GM21447 (cell line): ENCODE measurements around the gene SIGLEC15.
"Not testable (repeated sequence)": the region's sequence is repeated elsewhere in the genome, so short reads cannot be mapped to it uniquely, and the experiment has no call there.

ENCODE experiments used
- ATAC-seq: cut with Tn5 transposase; IDR thresholded peaks from one replicate; pipeline ENCODE4 v1.9.1; 2021; ENCODE audit not compliant: unreplicated experiment

SIGLEC15 gene

GRCh38 chr18:45825258-45826044 is at the start of gene SIGLEC15:
Gene SIGLEC15 (plus strand): TSS chr18:45825675. CDS start chr18:45825729, 54 bp downstream.
- ATAC-seq, result no peak

- ATAC-seq, result no peak
These were observed 49.7 kb upstream of the SIGLEC15 start for GRCh38 chr18:45775743-45776142.

- no peak for ATAC-seq
These were observed 48.1 kb upstream of the SIGLEC15 start for GRCh38 chr18:45777393-45777792.

GRCh38 chr18:45780568-45780967 is 44.9 kb upstream of the SIGLEC15 start:
- no peak for ATAC-seq

- no peak for ATAC-seq
These were observed 42.8 kb upstream of the SIGLEC15 start for GRCh38 chr18:45782662-45783061.

- ATAC-seq, result no peak
These were observed 42.1 kb upstream of the SIGLEC15 start for GRCh38 chr18:45783097-45784075.

GRCh38 chr18:45785134-45785533 is 40.3 kb upstream of the SIGLEC15 start:
- ATAC-seq, result no peak

GRCh38 chr18:45786941-45787340 is 38.5 kb upstream of the SIGLEC15 start:
- ATAC-seq, result no peak

GRCh38 chr18:45787346-45787745 is 38.1 kb upstream of the SIGLEC15 start:
- ATAC-seq, result no peak

GRCh38 chr18:45788861-45789260 is 36.6 kb upstream of the SIGLEC15 start:
- no peak for ATAC-seq

GRCh38 chr18:45792506-45793263 is 32.8 kb upstream of the SIGLEC15 start:
- no peak for ATAC-seq

- ATAC-seq, result no peak
These were observed 32.1 kb upstream of the SIGLEC15 start for GRCh38 chr18:45793264-45793965.

GRCh38 chr18:45801416-45802004 is 24.0 kb upstream of the SIGLEC15 start:
- ATAC-seq, result no peak

- ATAC-seq, result no peak
These were observed 22.5 kb upstream of the SIGLEC15 start for GRCh38 chr18:45802814-45803492.

- no peak for ATAC-seq
These were observed 19.9 kb upstream of the SIGLEC15 start for GRCh38 chr18:45805551-45805950.

GRCh38 chr18:45806226-45806625 is 19.2 kb upstream of the SIGLEC15 start:
- no peak for ATAC-seq

- ATAC-seq, result not testable (repeated sequence)
These were observed 18.3 kb upstream of the SIGLEC15 start for GRCh38 chr18:45807144-45807543.

- ATAC-seq, result not testable (repeated sequence)
These were observed 10.7 kb upstream of the SIGLEC15 start for GRCh38 chr18:45814733-45815132.

- ATAC-seq, result no peak
These were observed 7.9 kb upstream of the SIGLEC15 start for GRCh38 chr18:45817543-45817942.
